ENCODE measurements around the gene TNIP1. TPM values are rescaled to one million over a fixed set of nuclear protein-coding genes. Genes with fewer than 3 reads are reported as not detected.

Gene TNIP1
- total RNA-seq, 2 experiments from 2014 or later, result 132 to 138 TPM

DNA sequence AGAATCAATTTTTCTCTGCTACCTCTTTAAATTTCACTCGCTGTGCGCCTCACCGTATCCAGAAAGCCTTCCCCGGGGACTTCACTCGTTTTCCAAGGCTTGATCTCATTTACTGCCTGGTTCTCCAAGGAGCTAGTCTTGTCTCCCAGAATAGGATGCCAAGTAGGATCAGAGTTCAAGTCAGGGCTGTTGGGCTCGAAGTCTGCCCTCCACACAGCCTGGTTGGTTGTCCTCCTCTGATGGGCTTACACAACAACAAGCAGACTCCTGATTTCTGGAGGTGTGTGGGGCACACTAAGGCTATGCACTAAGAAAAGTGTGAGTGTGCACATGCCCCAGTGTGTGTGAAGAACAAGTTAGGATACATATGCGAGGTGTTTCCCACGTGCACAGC lies 14.0 kb upstream of the TNIP1 start:
- ATAC-seq (no peak), DNase-seq (no peak)
- peaks cover 43% of the 10 kb centered on the region for H3K36me3 Mint-ChIP-seq (ENCODE audit: low read depth)
- peak overlapping the region; percentile 58 for H3K4me3 Mint-ChIP-seq
- H3K27ac Mint-ChIP-seq, result peak overlapping the region; percentile 76
- H3K27me3 Mint-ChIP-seq (ENCODE audit: low read depth), result peaks cover 7% of the 10 kb centered on the region
- ChIA-PET CTCF (interaction anchor here (1.1 to 2.7 kb wide), 3 partner anchors 21 to 70 kb away, joined by 3 to 18 read pairs (median 13); no protein-coding TSS in a partner anchor), POLR2A (no interaction called here)
- peaks cover 78% of the 10 kb centered on the region for H3K4me1 Mint-ChIP-seq (ENCODE audit: low read depth)
- H3K9me3 Mint-ChIP-seq (ENCODE audit: insufficient read depth), result no peaks in the 10 kb centered on the region

DNA sequence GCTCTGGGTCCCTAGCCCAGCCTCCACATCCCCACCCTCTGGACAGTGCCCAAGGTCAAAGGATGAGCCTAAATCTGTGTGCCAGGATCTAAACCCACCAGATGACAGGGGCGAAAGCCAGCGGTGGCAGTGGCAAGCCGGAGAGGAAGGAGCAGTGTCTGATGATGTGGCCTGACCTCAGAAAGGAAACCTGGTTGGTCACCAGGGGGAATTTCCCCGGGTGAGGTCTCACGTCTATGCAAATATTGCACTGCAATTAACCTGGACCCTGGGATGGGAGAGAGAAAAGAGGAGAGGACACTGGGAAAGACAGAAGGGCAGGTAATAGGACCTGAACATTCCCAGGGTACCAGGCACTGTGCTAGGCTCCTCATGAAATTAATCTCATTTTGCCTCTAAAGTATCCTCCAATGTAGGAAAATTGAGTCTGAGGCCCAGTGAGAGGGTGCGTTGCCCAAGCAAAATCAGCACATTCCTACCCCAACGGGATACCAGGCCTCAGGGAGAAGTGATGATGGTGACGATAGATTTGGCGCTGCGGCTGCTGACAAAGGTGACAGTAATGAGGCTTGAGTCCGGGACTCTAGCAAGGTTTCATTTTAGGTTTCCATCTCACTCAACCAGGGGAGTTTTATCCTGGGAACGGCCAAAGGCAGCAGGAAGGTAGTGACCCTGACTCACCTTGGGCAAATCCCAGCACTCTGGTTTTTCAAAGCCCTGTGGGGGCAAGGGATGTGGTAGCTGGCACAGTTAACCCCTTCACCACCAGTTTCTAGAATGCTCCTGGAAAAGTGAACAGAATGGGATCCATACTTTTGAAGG lies 13.4 kb upstream of the TNIP1 start:
- peak; percentile 71 for DNase-seq
- ATAC-seq, result peak; percentile 65
- H3K4me1 Mint-ChIP-seq (ENCODE audit: low read depth), result peaks cover 73% of the 10 kb centered on the region
- H3K27me3 Mint-ChIP-seq (ENCODE audit: low read depth), result peaks cover 7% of the 10 kb centered on the region
- peak overlapping the region; percentile 88 for H3K27ac Mint-ChIP-seq
- no peaks in the 10 kb centered on the region for H3K9me3 Mint-ChIP-seq (ENCODE audit: insufficient read depth)
- peaks cover 38% of the 10 kb centered on the region for H3K36me3 Mint-ChIP-seq (ENCODE audit: low read depth)
- POLR2A ChIA-PET, result interaction anchor here (0.7 to 2.1 kb wide), 3 partner anchors 11 to 14 kb away, joined by 3 to 12 read pairs (median 8); partner anchors contain the start of gene TNIP1
- CTCF ChIA-PET, result interaction anchor here (1.1 to 2.7 kb wide), 7 partner anchors 12 to 145 kb away, joined by 3 to 18 read pairs (median 7); partner anchors contain the start of gene TNIP1
- H3K4me3 Mint-ChIP-seq, result peak overlapping the region; percentile 58

DNA sequence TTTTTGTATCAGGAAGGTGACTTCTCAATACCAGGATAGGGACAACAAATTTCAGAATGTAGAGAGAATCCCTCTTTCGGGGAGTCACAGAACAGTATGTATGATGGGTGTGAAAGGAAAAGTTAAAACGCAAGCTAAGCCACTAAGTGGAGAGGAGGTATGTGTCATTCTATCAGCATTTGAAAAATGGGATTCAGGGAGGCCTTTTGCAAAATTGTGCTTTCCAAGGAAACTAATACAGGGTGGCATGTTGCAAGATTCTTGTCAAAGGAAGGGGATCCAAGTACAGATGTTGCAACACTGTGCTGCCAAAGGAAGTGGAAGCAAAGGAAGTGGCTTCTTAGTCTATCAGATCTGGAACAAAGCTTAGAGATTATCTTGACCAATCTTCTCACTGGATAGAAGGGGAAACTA lies 12.6 kb upstream of the TNIP1 start:
- peaks cover 31% of the 10 kb centered on the region for H3K36me3 Mint-ChIP-seq (ENCODE audit: low read depth)
- no peaks in the 10 kb centered on the region for H3K9me3 Mint-ChIP-seq (ENCODE audit: insufficient read depth)
- peak; percentile 31 for ATAC-seq
- H3K4me3 Mint-ChIP-seq, result peak overlapping the region; percentile 58
- H3K4me1 Mint-ChIP-seq (ENCODE audit: low read depth), result peaks cover 70% of the 10 kb centered on the region
- no peak for DNase-seq
- CTCF ChIA-PET, result interaction anchor here (0.7 to 2.3 kb wide), 7 partner anchors 10 to 145 kb away, joined by 3 to 13 read pairs (median 5); partner anchors contain the start of gene TNIP1
- POLR2A ChIA-PET, result interaction anchor here (0.7 to 2.1 kb wide), 3 partner anchors 10 to 15 kb away, joined by 3 to 12 read pairs (median 8); partner anchors contain the start of gene TNIP1
- H3K27me3 Mint-ChIP-seq (ENCODE audit: low read depth), result peaks cover 7% of the 10 kb centered on the region
- H3K27ac Mint-ChIP-seq, result peak overlapping the region; percentile 88

DNA sequence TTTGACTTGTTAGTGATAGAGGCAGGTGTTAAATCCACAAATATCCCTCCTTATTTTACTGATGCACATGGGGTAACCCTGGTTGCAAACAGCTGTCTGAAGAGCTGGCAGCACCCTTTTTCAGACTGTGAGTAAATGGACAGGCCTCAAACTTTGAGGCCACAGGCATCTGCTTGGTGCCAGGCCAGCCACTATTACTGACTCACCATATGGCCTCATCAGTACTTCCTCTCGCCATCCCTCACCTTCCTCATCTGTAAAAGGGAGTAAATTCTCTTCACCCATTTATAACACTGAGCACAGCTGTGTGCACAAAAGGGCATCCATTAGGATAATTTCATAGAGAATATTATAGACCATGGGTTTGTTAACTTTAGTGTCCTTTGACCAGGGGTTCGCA lies 11.9 kb upstream of the TNIP1 start:
- POLR2A ChIA-PET, result interaction anchor here (1.2 to 2.1 kb wide), 2 partner anchors 9 to 12 kb away, joined by 8 to 12 read pairs; partner anchors contain the start of gene TNIP1
- Mint-ChIP-seq H3K9me3 (ENCODE audit: insufficient read depth) (no peaks in the 10 kb centered on the region), H3K27me3 (ENCODE audit: low read depth) (peaks cover 7% of the 10 kb centered on the region), H3K27ac (no peak overlapping the region), H3K4me3 (no peak overlapping the region), H3K4me1 (ENCODE audit: low read depth) (peaks cover 64% of the 10 kb centered on the region), H3K36me3 (ENCODE audit: low read depth) (peaks cover 31% of the 10 kb centered on the region)
- ATAC-seq, result no peak
- CTCF ChIA-PET, result interaction anchor here (0.7 to 1.4 kb wide), 6 partner anchors 9 to 146 kb away, joined by 3 to 9 read pairs (median 4); partner anchors contain the start of gene TNIP1
- DNase-seq, result no peak

DNA sequence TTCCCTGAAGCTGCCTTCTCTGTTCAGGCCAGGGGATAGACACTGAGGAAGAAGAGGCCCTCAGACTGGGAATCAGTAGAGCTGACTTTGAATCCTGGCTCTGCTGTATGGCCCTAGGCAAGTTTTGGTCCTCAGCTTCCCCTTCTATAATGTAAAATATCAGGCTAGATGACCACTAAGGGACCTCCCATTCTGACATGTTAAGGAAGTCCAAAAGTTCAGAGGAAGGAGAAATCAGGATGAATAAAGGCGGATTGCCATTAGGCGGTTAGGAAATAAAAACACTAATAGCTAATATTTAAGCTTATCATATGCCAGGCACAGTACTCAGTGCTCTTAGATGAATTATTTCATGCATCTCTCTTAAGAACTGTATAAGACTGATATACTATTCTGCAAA lies 8.9 kb upstream of the TNIP1 start:
- DNase-seq, result no peak
- POLR2A ChIA-PET, result interaction anchor here (0.7 to 2.4 kb wide), 5 partner anchors 8 to 16 kb away, joined by 3 to 12 read pairs (median 3); partner anchors contain the start of gene TNIP1
- peaks cover 7% of the 10 kb centered on the region for H3K27me3 Mint-ChIP-seq (ENCODE audit: low read depth)
- peaks cover 64% of the 10 kb centered on the region for H3K4me1 Mint-ChIP-seq (ENCODE audit: low read depth)
- H3K27ac Mint-ChIP-seq, result no peak overlapping the region
- no peak overlapping the region for H3K4me3 Mint-ChIP-seq
- peaks cover 10% of the 10 kb centered on the region for H3K36me3 Mint-ChIP-seq (ENCODE audit: low read depth)
- ATAC-seq, result no peak
- CTCF ChIA-PET, result interaction anchor here (1.0 to 2.8 kb wide), 8 partner anchors 8 to 75 kb away, joined by 3 to 22 read pairs (median 5); no protein-coding TSS in a partner anchor
- no peaks in the 10 kb centered on the region for H3K9me3 Mint-ChIP-seq (ENCODE audit: insufficient read depth)

DNA sequence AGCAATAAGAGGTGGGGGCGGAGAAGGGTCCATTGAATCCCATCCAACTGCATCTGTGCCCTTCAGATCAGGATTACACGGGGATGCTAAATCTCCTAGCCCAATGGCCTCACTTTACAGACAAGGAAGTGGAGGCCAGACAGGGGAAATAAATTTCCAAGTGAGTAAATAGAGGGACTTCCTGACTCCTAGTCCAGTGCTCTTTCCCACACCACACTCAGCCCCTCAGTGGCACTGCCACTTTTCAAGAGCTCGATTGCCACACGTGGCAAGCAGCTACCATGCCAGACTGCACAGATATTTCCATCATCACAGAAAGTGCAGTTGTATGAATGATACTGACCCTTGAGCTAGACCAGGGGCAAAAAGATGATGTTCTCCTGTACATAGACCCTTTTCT lies 8.2 kb upstream of the TNIP1 start:
- Mint-ChIP-seq H3K27ac (no peak overlapping the region), H3K4me1 (ENCODE audit: low read depth) (peaks cover 61% of the 10 kb centered on the region), H3K9me3 (ENCODE audit: insufficient read depth) (no peaks in the 10 kb centered on the region), H3K36me3 (ENCODE audit: low read depth) (peaks cover 4% of the 10 kb centered on the region), H3K4me3 (no peak overlapping the region), H3K27me3 (ENCODE audit: low read depth) (peaks cover 7% of the 10 kb centered on the region)
- DNase-seq, result no peak
- POLR2A ChIA-PET, result interaction anchor here (0.7 to 2.4 kb wide), 4 partner anchors 8 to 10 kb away, joined by 3 to 12 read pairs (median 3); partner anchors contain the start of gene TNIP1
- ATAC-seq, result no peak
- CTCF ChIA-PET, result interaction anchor here (1.0 to 2.8 kb wide), 7 partner anchors 9 to 76 kb away, joined by 3 to 22 read pairs (median 4); no protein-coding TSS in a partner anchor

DNA sequence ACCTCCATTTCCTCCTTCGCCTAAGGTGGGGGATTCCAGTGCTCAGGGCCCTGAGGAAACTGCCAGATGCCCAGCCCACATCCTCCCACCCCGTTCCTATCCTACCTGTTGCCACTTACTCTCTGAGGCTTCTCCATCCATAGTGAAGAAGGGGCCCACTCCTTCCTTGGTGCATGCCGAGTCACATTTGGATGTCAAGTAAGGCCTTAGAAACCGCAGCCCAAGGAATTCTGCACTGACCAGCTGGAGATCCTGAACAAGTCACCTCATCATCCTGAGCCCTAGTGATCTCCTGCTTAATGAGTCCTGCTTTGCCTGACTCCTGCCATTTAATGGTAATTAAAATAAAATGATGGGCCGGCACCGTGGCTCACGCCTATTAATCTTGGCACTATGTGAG lies 6.7 kb upstream of the TNIP1 start:
- Mint-ChIP-seq H3K27ac (peak overlapping the region; percentile 62), H3K4me3 (no peak overlapping the region), H3K36me3 (ENCODE audit: low read depth) (peaks cover 4% of the 10 kb centered on the region), H3K9me3 (ENCODE audit: insufficient read depth) (no peaks in the 10 kb centered on the region), H3K4me1 (ENCODE audit: low read depth) (peaks cover 60% of the 10 kb centered on the region), H3K27me3 (ENCODE audit: low read depth) (peaks cover 7% of the 10 kb centered on the region)
- ATAC-seq (no peak), DNase-seq (no peak)
- CTCF ChIA-PET, result interaction anchor here (0.8 to 10.8 kb wide), 6 partner anchors 8 to 77 kb away, joined by 3 to 98 read pairs (median 3); no protein-coding TSS in a partner anchor
- POLR2A ChIA-PET, result interaction anchor here (1.0 to 4.5 kb wide), 5 partner anchors 9 to 126 kb away, joined by 3 to 15 read pairs (median 3); no protein-coding TSS in a partner anchor

DNA sequence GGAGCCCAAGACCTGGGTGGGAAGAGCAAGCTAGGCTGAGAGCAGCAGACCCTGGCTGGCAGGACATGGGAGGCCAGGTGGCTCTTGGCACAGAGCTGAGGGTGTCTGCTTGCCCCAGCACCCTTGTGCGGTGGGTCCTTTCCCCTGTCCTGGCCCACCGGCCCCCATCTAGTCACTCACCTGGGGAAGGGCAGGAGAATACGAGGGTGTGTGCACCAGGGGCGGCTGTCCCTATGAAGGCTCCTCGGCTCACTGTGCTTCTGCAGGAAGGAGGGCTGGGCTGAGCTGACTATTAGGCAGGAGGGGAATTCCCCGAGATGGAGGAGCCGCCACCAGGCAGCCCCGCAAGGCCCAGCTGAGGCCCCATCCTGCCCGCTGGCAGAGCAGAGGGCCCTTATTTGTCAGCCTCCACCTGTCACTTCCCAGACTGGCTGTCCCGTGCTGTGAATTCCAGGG lies 6.1 kb upstream of the TNIP1 start:
- peaks cover 7% of the 10 kb centered on the region for H3K27me3 Mint-ChIP-seq (ENCODE audit: low read depth)
- H3K36me3 Mint-ChIP-seq (ENCODE audit: low read depth), result peaks cover 3% of the 10 kb centered on the region
- peak overlapping the region; percentile 45 for H3K4me3 Mint-ChIP-seq
- no peaks in the 10 kb centered on the region for H3K9me3 Mint-ChIP-seq (ENCODE audit: insufficient read depth)
- DNase-seq (peak; percentile 66), ATAC-seq (peak; percentile 87)
- CTCF ChIA-PET, result interaction anchor here (0.8 to 10.8 kb wide), 6 partner anchors 9 to 78 kb away, joined by 3 to 98 read pairs (median 3); no protein-coding TSS in a partner anchor
- POLR2A ChIA-PET, result interaction anchor here (0.6 to 4.5 kb wide), 9 partner anchors 10 to 674 kb away, joined by 3 to 15 read pairs (median 3); partner anchors contain the start of gene CD74
- peaks cover 64% of the 10 kb centered on the region for H3K4me1 Mint-ChIP-seq (ENCODE audit: low read depth)
- peak overlapping the region; percentile 62 for H3K27ac Mint-ChIP-seq

DNA sequence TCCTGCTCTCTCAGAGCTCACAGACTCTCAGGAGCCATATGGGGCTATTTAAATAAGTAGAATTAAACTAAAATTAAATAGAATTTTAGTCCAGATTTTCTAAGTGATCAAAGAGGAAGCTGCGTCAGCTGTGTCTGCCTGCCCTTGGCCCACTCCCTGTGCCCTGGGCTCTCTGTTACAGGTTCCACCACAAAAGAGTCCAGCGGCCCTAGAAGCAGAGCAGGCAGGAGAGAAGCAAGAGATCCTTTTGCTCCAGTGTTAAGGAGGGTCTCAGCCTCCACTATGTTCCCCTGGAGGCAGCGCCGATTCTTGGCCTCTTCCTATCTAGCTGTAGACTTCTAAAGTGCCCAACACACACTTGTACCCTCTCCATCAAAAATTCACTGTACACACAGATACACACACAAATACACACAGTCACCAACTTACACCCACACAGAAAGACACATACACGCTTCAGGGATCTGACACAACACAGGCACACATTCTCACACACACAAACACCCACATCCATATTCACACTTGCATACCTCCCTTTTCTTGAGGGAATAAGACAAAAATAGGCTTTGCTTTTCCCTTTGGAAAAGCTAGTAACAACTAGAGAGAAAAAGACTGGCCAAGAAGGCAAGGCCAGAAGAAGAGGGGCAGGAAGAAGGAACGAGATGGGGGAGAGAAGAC lies 5.5 kb upstream of the TNIP1 start:
- CTCF ChIA-PET, result interaction anchor here (0.8 to 10.8 kb wide), 8 partner anchors 10 to 155 kb away, joined by 3 to 98 read pairs (median 3); no protein-coding TSS in a partner anchor
- H3K36me3 Mint-ChIP-seq (ENCODE audit: low read depth), result peaks cover 2% of the 10 kb centered on the region
- peaks cover 2% of the 10 kb centered on the region for H3K27me3 Mint-ChIP-seq (ENCODE audit: low read depth)
- ATAC-seq, result no peak
- H3K9me3 Mint-ChIP-seq (ENCODE audit: insufficient read depth), result no peaks in the 10 kb centered on the region
- H3K4me1 Mint-ChIP-seq (ENCODE audit: low read depth), result peaks cover 61% of the 10 kb centered on the region
- DNase-seq, result no peak
- POLR2A ChIA-PET, result interaction anchor here (0.6 to 4.5 kb wide), 10 partner anchors 10 to 673 kb away, joined by 3 to 15 read pairs (median 4); partner anchors contain the start of gene CD74
- peak overlapping the region; percentile 45 for H3K4me3 Mint-ChIP-seq
- peak overlapping the region; percentile 20 for H3K27ac Mint-ChIP-seq

DNA sequence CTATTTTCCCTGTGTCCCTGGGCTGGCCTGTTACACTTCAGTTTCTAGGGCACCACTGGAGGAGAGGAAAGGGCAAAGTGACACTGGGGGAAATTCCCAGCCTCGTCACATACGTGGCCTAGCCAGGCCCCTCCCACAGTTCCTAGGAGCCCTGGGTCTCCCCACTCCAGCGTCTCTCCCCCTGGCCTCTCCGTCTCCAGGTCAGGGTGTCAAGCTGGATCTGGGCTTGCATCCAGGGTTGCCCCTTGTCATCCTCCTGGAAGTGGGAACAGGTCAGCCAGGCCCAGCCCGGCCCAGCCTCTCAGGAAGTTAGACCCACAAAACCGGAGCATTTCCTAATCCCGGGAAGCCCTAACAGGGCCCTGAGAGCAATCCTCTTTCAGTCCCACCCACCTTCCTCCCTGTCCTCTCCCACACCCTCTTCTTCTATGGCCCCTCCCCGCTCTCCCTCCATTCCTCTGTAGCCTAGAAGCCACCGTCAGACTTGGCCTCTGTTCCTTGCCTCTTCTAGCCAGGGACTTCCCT lies 4.7 kb upstream of the TNIP1 start:
- H3K27ac Mint-ChIP-seq, result peak overlapping the region; percentile 17
- peak overlapping the region; percentile 38 for H3K4me3 Mint-ChIP-seq
- peaks cover 2% of the 10 kb centered on the region for H3K27me3 Mint-ChIP-seq (ENCODE audit: low read depth)
- ATAC-seq, result no peak
- H3K4me1 Mint-ChIP-seq (ENCODE audit: low read depth), result peaks cover 62% of the 10 kb centered on the region
- DNase-seq, result no peak
- ChIA-PET POLR2A (interaction anchor here (1.0 to 4.5 kb wide), 4 partner anchors 11 to 672 kb away, joined by 3 to 15 read pairs (median 4); partner anchors contain the start of gene CD74), CTCF (interaction anchor here (1.0 to 10.8 kb wide), 5 partner anchors 30 to 156 kb away, joined by 3 to 98 read pairs (median 4); no protein-coding TSS in a partner anchor)
- H3K9me3 Mint-ChIP-seq (ENCODE audit: insufficient read depth), result no peaks in the 10 kb centered on the region
- peaks cover 2% of the 10 kb centered on the region for H3K36me3 Mint-ChIP-seq (ENCODE audit: low read depth)

Measured in activated CD8-positive, alpha-beta T cell treated with anti-CD3 and anti-CD28 coated beads, Interleukin-2, amount 10 ng/mL, durations not matched to agents 7 days and 5 days (primary cell).